GM23338 (cell line): ENCODE data around the gene METTL3. TPM values are rescaled to one million over a fixed set of nuclear protein-coding genes. Genes with fewer than 3 reads are reported as not detected.

Experiments
- ATAC-seq: fragments of 200-7000 bp; cut with Tn5 transposase; 3 replicates; pipeline ENCODE4 v1.9.1; 2020
- DNase-seq: peaks from one replicate; pipeline ENCODE4 v3.0.0-alpha.2; 2015; ENCODE audit warnings: low spot score
- H2AFZ ChIP-seq: fragments of 200-600 bp; sonication (generic); 2 replicates; pipeline ENCODE4 v1.8.0; 2016; ENCODE audit warnings: antibody characterized with exemption, mild to moderate bottlenecking, moderate library complexity
- H3F3A ChIP-seq: fragments of 200-600 bp; sonication (generic); replicated peaks from 2 replicates; pipeline ENCODE4 v1.8.0; 2017; ENCODE audit warnings: antibody characterized with exemption, mixed run types, low read depth
- H3K27ac ChIP-seq: fragments of 200-600 bp; sonication (generic); 2 replicates; pipeline ENCODE4 v1.6.1; 2016; ENCODE audit warnings: low read depth
- H3K27me3 ChIP-seq: fragments of 200-600 bp; sonication (generic); 2 replicates; pipeline ENCODE4 v1.8.0; 2016; ENCODE audit warnings: mild to moderate bottlenecking, mixed run types, moderate library complexity; ENCODE audit not compliant: insufficient read depth
- H3K36me3 ChIP-seq: fragments of 200-600 bp; sonication (generic); 2 replicates; pipeline ENCODE4 v1.8.0; 2016; ENCODE audit warnings: mild to moderate bottlenecking; ENCODE audit not compliant: insufficient read depth
- H3K4me1 ChIP-seq: fragments of 200-600 bp; sonication (generic); 2 replicates; pipeline ENCODE4 v1.8.0; 2016; ENCODE audit warnings: mild to moderate bottlenecking, moderate library complexity; ENCODE audit not compliant: insufficient read depth
- H3K4me2 ChIP-seq: fragments of 200-600 bp; sonication (generic); 2 replicates; pipeline ENCODE4 v1.7.1; 2017; ENCODE audit warnings: mixed run types
- H3K4me3 ChIP-seq: fragments of 200-600 bp; sonication (generic); 2 replicates; pipeline ENCODE4 v1.6.1; 2016; ENCODE audit warnings: mixed run types
- H3K79me2 ChIP-seq: fragments of 200-600 bp; sonication (generic); replicated peaks from 2 replicates; pipeline ENCODE4 v1.8.0; 2017; ENCODE audit warnings: mild to moderate bottlenecking; ENCODE audit not compliant: insufficient read depth
- H3K9me2 ChIP-seq: fragments of 200-600 bp; sonication (generic); 2 replicates; pipeline ENCODE4 v1.8.0; 2017; ENCODE audit not compliant: insufficient read depth
- H4K20me1 ChIP-seq: fragments of 200-600 bp; sonication (generic); replicated peaks from 2 replicates; pipeline ENCODE4 v1.8.0; 2017; ENCODE audit warnings: mild to moderate bottlenecking; ENCODE audit not compliant: insufficient read depth
- H3K27ac Mint-ChIP-seq: 2 replicates; pipeline ENCODE4 v1.8.0; 2020; ENCODE audit warnings: inconsistent platforms, mild to moderate bottlenecking, moderate library complexity, mixed read lengths
- H3K27me3 Mint-ChIP-seq: 3 replicates; pipeline ENCODE4 v1.8.0; 2022; ENCODE audit warnings: low read depth, mild to moderate bottlenecking, moderate library complexity, mixed read lengths, inconsistent platforms; ENCODE audit not compliant: insufficient read depth, poor library complexity
- H3K36me3 Mint-ChIP-seq: 3 replicates; pipeline ENCODE4 v1.8.0; 2021; ENCODE audit warnings: low read depth, mild to moderate bottlenecking, inconsistent platforms, moderate library complexity, mixed read lengths
- H3K4me1 Mint-ChIP-seq: 3 replicates; pipeline ENCODE4 v1.8.0; 2020; ENCODE audit warnings: mild to moderate bottlenecking, inconsistent platforms, mixed read lengths
- H3K4me3 Mint-ChIP-seq: 3 replicates; pipeline ENCODE4 v1.8.0; 2021; ENCODE audit warnings: moderate library complexity, mild to moderate bottlenecking, inconsistent platforms, mixed read lengths
- H3K9me3 Mint-ChIP-seq: 3 replicates; pipeline ENCODE4 v1.8.0; 2020; ENCODE audit warnings: moderate library complexity, mild to moderate bottlenecking, inconsistent platforms, mixed read lengths
- CREB1 ChIP-seq: fragments of 250-450 bp; sonication (Bioruptor Pico); IDR thresholded peaks from 2 replicates; pipeline ENCODE4 v1.5.0; 2020; ENCODE audit warnings: low read depth, mild to moderate bottlenecking, moderate library complexity
- ETS1 ChIP-seq: IDR thresholded peaks from 2 replicates; pipeline ENCODE4 v1.6.1; 2016; ENCODE audit warnings: antibody characterized with exemption
- EZH2 ChIP-seq: fragments of 200-600 bp; sonication (generic); IDR thresholded peaks from one replicate; pipeline ENCODE4 v1.8.0; 2017; ENCODE audit warnings: antibody characterized with exemption, mild to moderate bottlenecking, low read depth; ENCODE audit not compliant: unreplicated experiment
- JUNB ChIP-seq: IDR thresholded peaks from one replicate; pipeline ENCODE4 v1.6.1; 2016; ENCODE audit warnings: antibody characterized with exemption; ENCODE audit not compliant: unreplicated experiment
- POLR2AphosphoS5 ChIP-seq: IDR thresholded peaks from 2 replicates; pipeline ENCODE4 v1.6.1; 2016; ENCODE audit warnings: antibody characterized with exemption, low read depth
- REST ChIP-seq: IDR thresholded peaks from one replicate; pipeline ENCODE4 v1.6.1; 2018; ENCODE audit warnings: antibody characterized with exemption; ENCODE audit not compliant: unreplicated experiment
- ZNF114 ChIP-seq: fragments of 250-450 bp; sonication (Bioruptor Pico); IDR thresholded peaks from 2 replicates; pipeline ENCODE4 v1.5.0; 2020; ENCODE audit warnings: mild to moderate bottlenecking, moderate library complexity
- ZNF331 ChIP-seq: fragments of 250-450 bp; sonication (Bioruptor Pico); IDR thresholded peaks from 2 replicates; pipeline ENCODE4 v1.5.0; 2020; ENCODE audit warnings: low read depth, mild to moderate bottlenecking, moderate library complexity
- polyA plus RNA-seq: library from polyadenylated mRNA; unstranded; fragments of >200 nt; fragmentation: Nextera tagmentation; extraction: Ambion mirVana; gene quantifications from 2 replicates; pipeline ENCODE4 v1.2.1, GENCODE V29; 2016
- total RNA-seq: library from RNA; depleted of rRNA; stranded (reverse); fragments of >200 nt; shearing (Covaris generic); gene quantifications from 2 replicates; pipeline ENCODE4 v1.2.3, GENCODE V29; 2014
- TF ChIP-seq, protein P1 (sequence below), 2 experiments: fragments of 200-600 bp in 1 of 2; sonication (generic) in 1 of 2; conservative IDR thresholded peaks; 2 replicates each; pipeline versions ENCODE4 v1.5.1 to v1.6.1; 2016 to 2017; ENCODE audit warnings: antibody characterized with exemption in 2 of 2, low read depth in 2 of 2, mild to moderate bottlenecking in 2 of 2, moderate library complexity in 1 of 2

The METTL3 gene
- total and polyA plus RNA-seq, 2 experiments from 2014 or later, result 100 to 140 TPM

DNA sequence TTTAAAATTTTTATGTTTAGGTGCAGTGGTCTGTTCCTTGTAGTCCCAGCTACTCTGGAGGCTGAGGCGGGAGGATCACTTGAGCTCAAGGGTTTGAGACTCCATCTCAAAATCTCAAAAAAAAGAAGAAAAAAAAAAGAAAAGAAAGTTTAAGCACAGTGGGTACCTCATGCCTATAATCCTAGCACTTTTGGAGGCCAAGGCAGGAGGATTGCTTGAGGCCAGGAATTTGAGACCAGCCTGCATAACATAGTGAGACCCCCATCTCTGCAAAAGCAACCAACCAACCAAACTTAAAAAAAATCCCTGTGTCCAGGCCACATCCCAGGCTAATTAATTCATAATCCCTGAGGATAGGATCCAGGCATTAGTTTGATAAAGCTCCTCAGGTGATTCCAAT is 18.4 kb upstream of the METTL3 start (continued):
- TF ChIP-seq REST (no peak), ZNF331 (CRISPR knock-in tag) (no peak), EZH2 (no peak), CREB1 (CRISPR knock-in tag) (no peak), ETS1 (no peak), ZNF114 (CRISPR knock-in tag) (no peak), POLR2AphosphoS5 (no peak), JUNB (no peak)
- TF ChIP-seq, protein P1, sequence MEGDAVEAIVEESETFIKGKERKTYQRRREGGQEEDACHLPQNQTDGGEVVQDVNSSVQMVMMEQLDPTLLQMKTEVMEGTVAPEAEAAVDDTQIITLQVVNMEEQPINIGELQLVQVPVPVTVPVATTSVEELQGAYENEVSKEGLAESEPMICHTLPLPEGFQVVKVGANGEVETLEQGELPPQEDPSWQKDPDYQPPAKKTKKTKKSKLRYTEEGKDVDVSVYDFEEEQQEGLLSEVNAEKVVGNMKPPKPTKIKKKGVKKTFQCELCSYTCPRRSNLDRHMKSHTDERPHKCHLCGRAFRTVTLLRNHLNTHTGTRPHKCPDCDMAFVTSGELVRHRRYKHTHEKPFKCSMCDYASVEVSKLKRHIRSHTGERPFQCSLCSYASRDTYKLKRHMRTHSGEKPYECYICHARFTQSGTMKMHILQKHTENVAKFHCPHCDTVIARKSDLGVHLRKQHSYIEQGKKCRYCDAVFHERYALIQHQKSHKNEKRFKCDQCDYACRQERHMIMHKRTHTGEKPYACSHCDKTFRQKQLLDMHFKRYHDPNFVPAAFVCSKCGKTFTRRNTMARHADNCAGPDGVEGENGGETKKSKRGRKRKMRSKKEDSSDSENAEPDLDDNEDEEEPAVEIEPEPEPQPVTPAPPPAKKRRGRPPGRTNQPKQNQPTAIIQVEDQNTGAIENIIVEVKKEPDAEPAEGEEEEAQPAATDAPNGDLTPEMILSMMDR (conservative IDR thresholded peaks at IDR 0.05; ENCODE audit: low read depth in 2 of 2), result no peak

DNA sequence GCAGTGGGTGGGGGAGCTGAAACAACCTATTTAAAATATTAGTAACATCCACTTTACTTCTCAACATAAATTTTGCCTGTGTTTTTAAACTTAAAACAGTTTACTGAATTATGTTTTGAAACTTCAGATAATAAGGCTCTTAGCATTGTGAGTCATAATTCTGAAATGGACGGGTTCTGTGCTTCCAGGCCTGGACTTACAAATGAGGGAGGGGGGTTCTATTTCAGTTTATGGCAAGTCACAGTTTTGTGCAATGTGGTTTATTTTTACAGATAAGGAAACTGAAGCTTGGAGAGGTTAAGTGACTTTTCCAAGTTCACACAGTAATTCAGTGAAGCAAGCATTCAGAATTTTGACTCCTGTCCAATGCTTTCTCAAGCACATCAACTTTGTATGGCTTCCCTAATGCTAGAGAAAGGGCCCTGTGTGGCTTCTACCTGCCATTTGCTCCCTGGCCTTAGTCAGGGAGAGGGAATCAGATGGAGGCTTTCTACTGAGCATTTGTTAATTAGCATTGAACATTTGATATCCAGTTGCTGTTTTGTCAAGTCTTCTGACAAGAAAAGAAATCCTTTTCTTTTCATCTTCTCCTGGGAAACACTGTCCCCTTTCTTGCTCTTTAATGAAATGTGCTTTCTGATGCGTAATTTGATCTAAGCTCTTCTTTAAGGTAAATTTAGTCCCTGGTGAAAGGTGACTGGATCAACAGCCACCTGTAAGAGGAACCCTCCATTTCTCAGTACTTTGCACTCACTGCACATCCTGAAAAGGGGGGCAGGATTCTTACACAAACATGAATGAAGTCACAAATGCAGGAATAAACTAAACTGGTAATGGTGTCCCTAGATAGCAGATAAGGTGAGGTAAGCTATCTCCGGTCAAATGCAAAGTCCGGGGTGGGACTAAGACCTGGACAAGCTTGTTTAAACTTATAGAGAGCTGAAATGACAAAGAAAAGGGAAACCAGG is 17.5 kb upstream of the METTL3 start:
- H2AFZ ChIP-seq, result no peak overlapping the region
- H3K27ac ChIP-seq, result peak overlapping the region; percentile 99
- Mint-ChIP-seq H3K27me3 (peaks cover 26% of the 10 kb centered on the region), H3K36me3 (peaks cover 64% of the 10 kb centered on the region), H3K4me3 (peak overlapping the region; percentile 83; the same call in 2 of the 3 replicates), H3K27ac (peak overlapping the region; percentile 99), H3K9me3 (no peaks in the 10 kb centered on the region; the same call in 1 of the 3 replicates), H3K4me1 (peaks cover 74% of the 10 kb centered on the region)
- H3F3A ChIP-seq, result peaks cover 12% of the 10 kb centered on the region
- peaks cover 84% of the 10 kb centered on the region for H3K79me2 ChIP-seq
- H3K27me3 ChIP-seq, result no peaks in the 10 kb centered on the region
- no peaks in the 10 kb centered on the region for H3K9me2 ChIP-seq
- DNase-seq (peak; percentile 41), ATAC-seq (no peak)
- H3K4me2 ChIP-seq, result peak overlapping the region; percentile 82
- H3K36me3 ChIP-seq, result peaks cover 10% of the 10 kb centered on the region
- no peaks in the 10 kb centered on the region; the same call in 1 of the 2 replicates for H4K20me1 ChIP-seq
- H3K4me3 ChIP-seq, result 0 out of 2 replicates have a peak overlapping the region, but pooled peaks have one; percentile 74
- H3K4me1 ChIP-seq, result peaks cover 63% of the 10 kb centered on the region
- no peak for TF ChIP-seq POLR2AphosphoS5
- TF ChIP-seq ZNF114 (CRISPR knock-in tag), result no peak
- TF ChIP-seq ETS1, result no peak
- TF ChIP-seq, protein P1 (conservative IDR thresholded peaks at IDR 0.05; ENCODE audit: low read depth in 2 of 2), result no peak
